ENCODE results near the gene ZNF536.

ZNF536 gene

DNA sequence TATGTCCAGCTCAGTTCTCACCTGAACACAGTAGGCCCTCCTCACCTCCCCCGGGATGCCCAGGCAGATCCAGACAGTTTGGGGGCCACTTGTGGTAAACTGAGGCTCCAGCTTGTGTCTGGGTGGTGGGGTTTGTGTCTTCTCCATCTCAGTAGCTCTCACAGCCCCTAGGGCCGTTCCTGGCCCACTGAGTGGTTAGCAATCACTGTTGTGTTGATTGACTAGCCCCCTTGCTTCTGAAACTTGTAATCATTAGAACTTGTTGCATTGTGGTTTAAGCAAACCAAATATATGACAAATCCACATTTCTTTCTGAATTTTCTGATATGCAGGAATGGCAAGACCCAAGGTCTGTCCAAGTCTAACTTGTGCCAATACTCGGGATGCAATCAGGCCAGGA, 13.9 kb upstream of the ZNF536 start:
- TF ChIP-seq, protein P1, sequence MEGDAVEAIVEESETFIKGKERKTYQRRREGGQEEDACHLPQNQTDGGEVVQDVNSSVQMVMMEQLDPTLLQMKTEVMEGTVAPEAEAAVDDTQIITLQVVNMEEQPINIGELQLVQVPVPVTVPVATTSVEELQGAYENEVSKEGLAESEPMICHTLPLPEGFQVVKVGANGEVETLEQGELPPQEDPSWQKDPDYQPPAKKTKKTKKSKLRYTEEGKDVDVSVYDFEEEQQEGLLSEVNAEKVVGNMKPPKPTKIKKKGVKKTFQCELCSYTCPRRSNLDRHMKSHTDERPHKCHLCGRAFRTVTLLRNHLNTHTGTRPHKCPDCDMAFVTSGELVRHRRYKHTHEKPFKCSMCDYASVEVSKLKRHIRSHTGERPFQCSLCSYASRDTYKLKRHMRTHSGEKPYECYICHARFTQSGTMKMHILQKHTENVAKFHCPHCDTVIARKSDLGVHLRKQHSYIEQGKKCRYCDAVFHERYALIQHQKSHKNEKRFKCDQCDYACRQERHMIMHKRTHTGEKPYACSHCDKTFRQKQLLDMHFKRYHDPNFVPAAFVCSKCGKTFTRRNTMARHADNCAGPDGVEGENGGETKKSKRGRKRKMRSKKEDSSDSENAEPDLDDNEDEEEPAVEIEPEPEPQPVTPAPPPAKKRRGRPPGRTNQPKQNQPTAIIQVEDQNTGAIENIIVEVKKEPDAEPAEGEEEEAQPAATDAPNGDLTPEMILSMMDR (IDR thresholded peaks at IDR 0.05; ENCODE audit: low read depth, low read length, missing control alignments), result no peak
- no peak overlapping the region for H3K4me3 ChIP-seq (replicated peaks; ENCODE audit: low read depth, low read length)

DNA sequence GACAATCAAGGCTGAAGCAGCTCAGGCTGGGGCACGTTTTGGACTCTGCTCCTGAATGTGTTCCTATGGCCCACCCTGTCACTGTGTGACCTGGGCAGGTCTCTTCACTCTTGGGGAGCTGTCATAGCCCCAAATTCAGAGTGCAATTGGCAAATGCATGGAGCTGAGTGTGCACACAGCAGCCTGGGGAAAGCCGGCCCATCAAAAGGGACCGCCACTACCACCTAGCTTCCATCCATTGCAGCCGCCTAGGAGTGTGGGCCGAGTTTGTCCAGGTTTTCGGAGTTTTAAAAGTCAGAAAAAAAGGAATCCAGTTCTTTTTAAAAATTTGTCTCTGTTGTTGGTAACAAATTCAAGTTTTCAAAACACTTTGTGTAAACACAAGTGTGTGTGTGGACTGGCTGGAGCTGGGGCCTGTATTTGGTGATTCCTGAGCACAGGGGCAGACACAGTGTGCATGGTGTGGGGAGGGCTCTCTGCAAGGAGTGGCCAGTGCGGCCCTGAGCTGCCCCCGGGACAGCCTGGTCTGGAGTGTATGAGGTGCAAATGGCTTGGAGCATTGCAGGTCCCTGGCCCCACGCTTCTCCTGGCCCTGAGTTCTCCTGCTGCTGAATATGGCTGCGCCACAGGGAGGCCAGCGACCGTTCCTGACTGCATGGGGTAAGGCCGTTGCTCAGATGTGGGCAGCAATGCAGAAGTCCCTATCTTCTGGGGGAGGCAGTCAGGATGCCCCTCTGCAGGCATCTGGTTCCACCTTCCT, 13.2 kb upstream of the ZNF536 start:
- TF ChIP-seq, protein P1 (IDR thresholded peaks at IDR 0.05; ENCODE audit: low read depth, low read length, missing control alignments), result no peak

More for the DNA sequence above, 13.9 kb upstream of the ZNF536 start:
- no peak for DNase-seq (ENCODE audit: extremely low read depth, low read depth)

DNA sequence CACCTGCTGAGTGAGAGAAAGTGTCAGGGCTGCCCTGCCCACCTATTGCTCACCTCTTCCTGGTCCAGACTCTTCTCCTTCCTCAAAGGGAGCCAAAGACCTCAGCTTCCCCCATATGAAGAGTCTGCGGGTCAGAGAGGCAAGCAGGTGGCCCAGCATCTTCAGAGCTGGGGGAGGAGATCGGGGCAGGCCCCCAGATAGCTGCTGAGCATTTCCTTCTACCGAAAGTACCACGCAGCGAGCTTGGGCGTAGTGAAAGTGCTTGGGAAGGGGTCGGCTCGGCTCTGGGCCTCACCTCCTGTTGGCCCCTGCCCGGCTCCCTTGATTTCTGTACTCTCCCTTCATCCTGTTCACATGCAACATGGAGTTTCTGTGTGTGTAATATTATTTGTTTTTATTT, 12.2 kb upstream of the ZNF536 start:
- DNase-seq (ENCODE audit: extremely low read depth, low read depth), result no peak
- no peak overlapping the region for H3K4me3 ChIP-seq (replicated peaks; ENCODE audit: low read depth, low read length)
- TF ChIP-seq, protein P1 (IDR thresholded peaks at IDR 0.05; ENCODE audit: low read depth, low read length, missing control alignments), result no peak

More for the DNA sequence above, 13.2 kb upstream of the ZNF536 start:
- H3K4me3 ChIP-seq (replicated peaks; ENCODE audit: low read depth, low read length), result no peak overlapping the region
- no peak for DNase-seq (ENCODE audit: extremely low read depth, low read depth)

DNA sequence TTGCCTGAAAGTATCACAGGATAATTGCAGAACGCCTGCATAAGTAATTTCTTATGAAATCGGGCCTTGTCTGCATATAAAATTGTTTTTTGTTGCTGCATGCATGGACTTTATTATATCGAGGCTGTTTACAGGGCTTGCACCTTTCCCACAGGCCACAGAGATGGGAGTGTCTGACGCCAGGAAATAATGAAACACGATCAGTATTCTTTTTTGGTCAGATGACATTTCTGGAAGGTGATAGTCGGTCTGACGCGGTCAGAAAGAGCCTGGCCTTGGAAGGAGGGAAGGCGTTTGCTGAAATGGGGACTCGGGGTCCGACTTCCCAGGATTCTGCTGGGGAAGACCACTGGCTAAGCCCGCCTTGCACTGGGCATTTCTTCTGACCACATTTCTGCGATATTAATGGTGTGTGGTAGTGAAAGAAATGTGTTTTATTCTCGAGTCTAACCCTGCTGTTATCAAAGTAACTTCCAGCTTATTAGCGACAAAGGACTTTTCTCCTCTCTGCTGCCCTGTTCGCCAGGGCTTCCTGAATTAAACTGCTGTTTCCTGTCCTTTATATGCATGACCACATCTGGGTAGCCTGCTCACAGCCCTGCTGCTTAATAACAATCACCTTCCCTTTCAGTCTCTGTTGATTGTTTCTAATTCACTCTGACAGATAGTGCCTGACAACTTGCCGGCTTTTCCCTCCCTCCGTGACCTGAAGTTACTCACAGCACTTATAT, 11.6 kb upstream of the ZNF536 start:
- H3K4me3 ChIP-seq (replicated peaks; ENCODE audit: low read depth, low read length), result no peak overlapping the region
- no peak for DNase-seq (ENCODE audit: extremely low read depth, low read depth)
- TF ChIP-seq, protein P1 (IDR thresholded peaks at IDR 0.05; ENCODE audit: low read depth, low read length, missing control alignments), result no peak

DNA sequence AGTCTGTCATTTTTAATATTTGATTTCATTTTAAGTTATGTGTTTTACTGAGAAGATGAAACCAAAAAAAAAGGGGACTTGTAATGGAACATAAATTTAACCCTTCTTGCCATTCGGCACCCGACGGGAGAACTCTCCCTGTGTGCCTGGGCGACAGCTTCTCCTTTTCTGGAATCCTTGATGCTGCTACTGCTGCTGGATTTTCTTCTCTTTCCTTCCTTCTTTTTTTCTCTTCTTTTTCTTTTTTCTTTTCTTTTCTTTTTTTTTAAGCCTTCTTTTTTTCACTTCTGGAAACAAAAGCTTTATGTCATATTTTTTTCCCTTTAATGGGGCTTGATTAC, 11.1 kb upstream of the ZNF536 start:
- H3K4me3 ChIP-seq (replicated peaks; ENCODE audit: low read depth, low read length), result no peak overlapping the region
- DNase-seq (ENCODE audit: extremely low read depth, low read depth), result no peak
- TF ChIP-seq, protein P1 (IDR thresholded peaks at IDR 0.05; ENCODE audit: low read depth, low read length, missing control alignments), result no peak

DNA sequence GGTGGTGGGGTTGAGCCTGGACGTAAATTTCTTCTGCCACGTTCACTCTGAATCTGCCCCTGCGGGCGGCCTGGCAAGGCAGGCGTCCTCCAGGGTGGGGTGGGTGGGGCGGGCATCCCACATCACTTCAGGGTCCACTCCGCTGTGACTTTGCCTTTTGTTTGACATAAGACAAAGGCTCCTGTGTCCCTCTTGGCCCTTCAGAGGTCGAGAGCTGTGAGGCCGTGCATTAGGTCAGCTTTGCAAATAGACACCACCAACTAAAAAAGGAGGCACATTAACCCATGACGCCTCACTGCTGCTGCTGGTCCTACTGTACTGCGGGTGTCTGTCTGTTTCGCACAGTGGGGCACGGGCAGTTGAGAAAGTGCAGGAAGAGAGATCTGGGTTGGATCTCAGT, 10.5 kb upstream of the ZNF536 start:
- no peak for DNase-seq (ENCODE audit: extremely low read depth, low read depth)
- TF ChIP-seq, protein P1 (IDR thresholded peaks at IDR 0.05; ENCODE audit: low read depth, low read length, missing control alignments), result no peak
- H3K4me3 ChIP-seq (replicated peaks; ENCODE audit: low read depth, low read length), result no peak overlapping the region

All from HFF-Myc (cell line).